DOHH2 (cell line): ENCODE data around the gene JADE1.

Experiments used
- H3F3A ChIP-seq: fragments of 200-600 bp; sonication (generic), shearing (Covaris generic); 2 replicates; pipeline ENCODE4 v1.6.0; 2016; ENCODE audit warnings: antibody characterized with exemption, mild to moderate bottlenecking; ENCODE audit not compliant: control insufficient read depth, insufficient read depth
- H3K27ac ChIP-seq: fragments of 200-600 bp; sonication (generic); 2 replicates; pipeline ENCODE4 v1.5.1; 2014; ENCODE audit warnings: low read depth, mild to moderate bottlenecking, low read length, moderate library complexity
- H3K27me3 ChIP-seq: fragments of 200-600 bp; sonication (generic); 2 replicates; pipeline ENCODE4 v1.6.1; 2014; ENCODE audit warnings: mild to moderate bottlenecking, low read length, mixed read lengths; ENCODE audit not compliant: control insufficient read depth
- H3K36me3 ChIP-seq: fragments of 200-600 bp; sonication (generic); 2 replicates; pipeline ENCODE4 v1.6.1; 2014; ENCODE audit warnings: mild to moderate bottlenecking, low read length, moderate library complexity, mixed read lengths; ENCODE audit not compliant: control insufficient read depth
- H3K4me1 ChIP-seq: fragments of 200-600 bp; sonication (generic); 2 replicates; pipeline ENCODE4 v1.6.1; 2014; ENCODE audit warnings: mild to moderate bottlenecking, low read length, mixed read lengths; ENCODE audit not compliant: control insufficient read depth
- H3K4me2 ChIP-seq: fragments of 200-600 bp; sonication (generic); 2 replicates; pipeline ENCODE4 v1.6.0; 2014; ENCODE audit warnings: mild to moderate bottlenecking, low read length, moderate library complexity
- H3K4me3 ChIP-seq: fragments of 200-600 bp; sonication (generic); 2 replicates; pipeline ENCODE4 v1.5.1; 2014; ENCODE audit warnings: mild to moderate bottlenecking, low read length, mixed read lengths
- H3K79me2 ChIP-seq: fragments of 200-600 bp; sonication (generic); 2 replicates; pipeline ENCODE4 v1.6.1; 2014; ENCODE audit warnings: mild to moderate bottlenecking, low read length, mixed read lengths; ENCODE audit not compliant: control insufficient read depth
- H3K9me2 ChIP-seq: fragments of 200-600 bp; sonication (generic); replicated peaks from 2 replicates; pipeline ENCODE4 v1.6.1; 2014; ENCODE audit warnings: mild to moderate bottlenecking, low read length, mixed read lengths; ENCODE audit not compliant: control insufficient read depth
- H3K9me3 ChIP-seq: fragments of 200-600 bp; sonication (generic); 2 replicates; pipeline ENCODE4 v1.6.1; 2014; ENCODE audit warnings: antibody characterized with exemption, low read length, mixed read lengths; ENCODE audit not compliant: control insufficient read depth, insufficient read depth
- H4K20me1 ChIP-seq: fragments of 200-600 bp; sonication (generic); 2 replicates; pipeline ENCODE4 v1.6.0; 2014; ENCODE audit warnings: low read depth, mild to moderate bottlenecking, antibody characterized with exemption, low read length, moderate library complexity; ENCODE audit not compliant: control insufficient read depth, insufficient read depth
- EZH2phosphoT487 ChIP-seq: fragments of 200-600 bp; sonication (generic); IDR thresholded peaks from 2 replicates; pipeline ENCODE4 v1.6.1; 2017; ENCODE audit warnings: borderline replicate concordance, mild to moderate bottlenecking, antibody characterized with exemption, low read length, moderate library complexity, mixed read lengths
- TF ChIP-seq, protein P1 (sequence below): fragments of 200-600 bp; sonication (generic); IDR thresholded peaks from one replicate; pipeline ENCODE4 v1.5.1; 2014; ENCODE audit warnings: antibody characterized with exemption, mild to moderate bottlenecking, low read depth, low read length; ENCODE audit not compliant: poor library complexity, severe bottlenecking

Gene JADE1

DNA sequence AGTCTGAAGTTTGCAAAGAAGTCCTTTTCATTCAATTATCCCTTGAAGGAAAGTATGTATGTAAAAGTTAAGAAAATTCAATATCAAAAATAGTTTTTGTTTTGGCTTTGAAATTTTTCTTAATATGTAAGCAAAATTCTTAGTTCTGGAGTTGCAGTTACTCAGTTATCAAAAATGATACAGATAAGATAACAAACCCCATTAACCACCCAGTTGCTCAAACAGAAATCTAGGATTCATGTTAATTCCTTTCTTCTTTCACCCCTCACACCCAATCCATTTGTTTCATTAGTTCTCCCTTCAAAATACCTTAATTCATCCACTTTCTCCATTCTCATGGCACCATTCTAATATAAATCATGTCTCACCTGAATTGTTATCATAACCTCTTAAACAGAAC is 40.5 kb upstream of the JADE1 start:
- no peaks in the 10 kb centered on the region for H3K79me2 ChIP-seq
- no peaks in the 10 kb centered on the region for H3K9me2 ChIP-seq
- H3K4me3 ChIP-seq: no peak overlapping the region
- H4K20me1 ChIP-seq: no peaks in the 10 kb centered on the region
- TF ChIP-seq, protein P1, sequence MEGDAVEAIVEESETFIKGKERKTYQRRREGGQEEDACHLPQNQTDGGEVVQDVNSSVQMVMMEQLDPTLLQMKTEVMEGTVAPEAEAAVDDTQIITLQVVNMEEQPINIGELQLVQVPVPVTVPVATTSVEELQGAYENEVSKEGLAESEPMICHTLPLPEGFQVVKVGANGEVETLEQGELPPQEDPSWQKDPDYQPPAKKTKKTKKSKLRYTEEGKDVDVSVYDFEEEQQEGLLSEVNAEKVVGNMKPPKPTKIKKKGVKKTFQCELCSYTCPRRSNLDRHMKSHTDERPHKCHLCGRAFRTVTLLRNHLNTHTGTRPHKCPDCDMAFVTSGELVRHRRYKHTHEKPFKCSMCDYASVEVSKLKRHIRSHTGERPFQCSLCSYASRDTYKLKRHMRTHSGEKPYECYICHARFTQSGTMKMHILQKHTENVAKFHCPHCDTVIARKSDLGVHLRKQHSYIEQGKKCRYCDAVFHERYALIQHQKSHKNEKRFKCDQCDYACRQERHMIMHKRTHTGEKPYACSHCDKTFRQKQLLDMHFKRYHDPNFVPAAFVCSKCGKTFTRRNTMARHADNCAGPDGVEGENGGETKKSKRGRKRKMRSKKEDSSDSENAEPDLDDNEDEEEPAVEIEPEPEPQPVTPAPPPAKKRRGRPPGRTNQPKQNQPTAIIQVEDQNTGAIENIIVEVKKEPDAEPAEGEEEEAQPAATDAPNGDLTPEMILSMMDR: no peak
- TF ChIP-seq EZH2phosphoT487: no peak
- H3F3A ChIP-seq: no peaks in the 10 kb centered on the region
- H3K4me2 ChIP-seq: no peak overlapping the region
- no peaks in the 10 kb centered on the region for H3K36me3 ChIP-seq
- no peaks in the 10 kb centered on the region for H3K4me1 ChIP-seq
- no peaks in the 10 kb centered on the region for H3K27me3 ChIP-seq
- H3K27ac ChIP-seq: no peak overlapping the region
- H3K9me3 ChIP-seq: no peaks in the 10 kb centered on the region

DNA sequence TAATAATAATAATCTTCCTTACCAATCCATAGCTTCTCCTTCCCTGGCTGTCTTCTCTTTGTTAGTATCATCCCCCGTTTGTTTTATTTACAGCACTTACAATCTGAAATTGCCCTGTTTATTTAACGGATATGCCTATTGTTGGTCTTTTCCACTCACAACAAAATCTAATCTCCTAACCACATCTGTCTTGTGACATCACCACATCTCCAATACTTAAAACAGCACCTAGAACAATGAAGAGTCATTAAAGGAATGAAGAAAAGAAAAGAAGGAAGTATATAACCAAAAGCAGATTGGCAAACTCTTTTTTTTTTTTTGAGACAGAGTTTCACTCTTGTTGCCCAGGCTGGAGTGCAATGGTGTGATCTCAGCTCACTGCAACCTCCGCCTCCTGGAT is 38.7 kb upstream of the JADE1 start:
- Histone ChIP-seq H3K9me2 (no peaks in the 10 kb centered on the region), H3K4me2 (no peak overlapping the region), H3K79me2 (no peaks in the 10 kb centered on the region), H3F3A (no peaks in the 10 kb centered on the region), H3K4me3 (no peak overlapping the region), H4K20me1 (no peaks in the 10 kb centered on the region), H3K27me3 (no peaks in the 10 kb centered on the region), H3K36me3 (no peaks in the 10 kb centered on the region), H3K27ac (no peak overlapping the region), H3K9me3 (no peaks in the 10 kb centered on the region), H3K4me1 (no peaks in the 10 kb centered on the region)
- TF ChIP-seq, protein P1: no peak
- TF ChIP-seq EZH2phosphoT487: no peak

DNA sequence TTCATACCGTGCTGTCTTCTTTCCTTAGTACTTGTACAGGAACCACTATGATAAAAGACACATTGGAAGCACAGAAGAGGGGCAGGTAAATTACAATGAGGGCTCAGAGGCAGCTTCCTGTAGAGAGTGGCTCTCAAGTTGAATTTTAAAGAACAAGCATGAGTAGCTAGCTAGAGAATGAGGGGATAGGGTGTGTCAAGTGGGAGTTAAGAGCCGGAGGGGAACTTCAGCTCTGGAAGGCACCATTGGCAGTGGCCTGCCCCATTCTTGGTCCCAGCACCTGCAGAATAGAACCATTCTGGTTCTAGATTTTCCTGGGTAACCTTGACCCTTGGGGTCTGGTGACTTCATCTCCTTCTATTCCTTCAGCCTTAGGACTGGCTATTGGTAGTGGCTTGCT is 34.0 kb upstream of the JADE1 start:
- H3K4me1 ChIP-seq: no peaks in the 10 kb centered on the region
- no peaks in the 10 kb centered on the region for H3K36me3 ChIP-seq
- H3K79me2 ChIP-seq: no peaks in the 10 kb centered on the region
- H3K4me2 ChIP-seq: no peak overlapping the region
- H3K27me3 ChIP-seq: no peaks in the 10 kb centered on the region
- H3F3A ChIP-seq: no peaks in the 10 kb centered on the region
- no peaks in the 10 kb centered on the region for H3K9me3 ChIP-seq
- no peak overlapping the region for H3K4me3 ChIP-seq
- H3K27ac ChIP-seq: no peak overlapping the region
- H3K9me2 ChIP-seq: no peaks in the 10 kb centered on the region
- no peaks in the 10 kb centered on the region for H4K20me1 ChIP-seq
- TF ChIP-seq, protein P1: no peak
- no peak for TF ChIP-seq EZH2phosphoT487

DNA sequence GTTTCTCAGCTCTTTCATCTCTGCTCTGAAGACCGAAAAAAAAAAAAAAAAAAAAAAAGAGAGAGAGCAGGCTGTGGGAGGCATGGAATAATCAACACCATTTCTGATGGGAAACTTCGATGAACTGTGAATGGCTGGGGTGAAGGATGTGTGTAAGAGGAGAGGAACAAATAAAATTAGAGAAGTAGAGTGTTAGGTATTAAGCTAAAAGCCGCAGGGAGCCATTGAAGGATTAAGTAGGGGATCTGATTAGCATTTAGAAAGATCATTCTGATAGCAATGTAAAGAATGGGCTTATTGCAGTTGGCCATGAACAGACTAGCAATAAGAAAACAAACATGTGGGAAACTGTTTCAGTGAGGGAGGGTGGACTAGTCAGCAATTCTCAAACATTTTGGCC is 33.6 kb upstream of the JADE1 start:
- Histone ChIP-seq H3K4me2 (no peak overlapping the region), H3K4me1 (no peaks in the 10 kb centered on the region), H3K9me2 (no peaks in the 10 kb centered on the region), H3K27ac (no peak overlapping the region), H3K9me3 (no peaks in the 10 kb centered on the region), H3F3A (no peaks in the 10 kb centered on the region), H3K79me2 (no peaks in the 10 kb centered on the region), H3K27me3 (no peaks in the 10 kb centered on the region), H4K20me1 (no peaks in the 10 kb centered on the region), H3K4me3 (no peak overlapping the region), H3K36me3 (no peaks in the 10 kb centered on the region)
- no peak for TF ChIP-seq EZH2phosphoT487
- TF ChIP-seq, protein P1: no peak
